HG03457 (cell line): ENCODE measurements around the gene SAMHD1.
"Not testable (repeated sequence)": the region's sequence is repeated elsewhere in the genome, so short reads cannot be mapped to it uniquely, and the experiment has no call there.

Experiments
- ATAC-seq: cut with Tn5 transposase; IDR thresholded peaks from one replicate; pipeline ENCODE4 v1.9.1; 2021; ENCODE audit warnings: moderate number of reproducible peaks; ENCODE audit not compliant: unreplicated experiment

The SAMHD1 gene

GRCh38 chr20:36856691-36857635 lies 94.5 kb downstream of the SAMHD1 start:
- ATAC-seq = no peak

GRCh38 chr20:36856195-36856594 lies 95.3 kb downstream of the SAMHD1 start:
- ATAC-seq = no peak

GRCh38 chr20:36855241-36855657 lies 96.3 kb downstream of the SAMHD1 start:
- no peak for ATAC-seq

GRCh38 chr20:36854348-36855240 lies 96.9 kb downstream of the SAMHD1 start:
- no peak for ATAC-seq

- ATAC-seq = no peak
These were observed 99.3 kb downstream of the SAMHD1 start for GRCh38 chr20:36852187-36852586.

- ATAC-seq = no peak
These were observed 100.0 kb downstream of the SAMHD1 start for GRCh38 chr20:36851490-36851889.

GRCh38 chr20:36850759-36851158 lies 100.7 kb downstream of the SAMHD1 start:
- ATAC-seq = no peak

- ATAC-seq = no peak
These were observed 102.0 kb downstream of the SAMHD1 start for GRCh38 chr20:36849333-36850065.

- ATAC-seq = no peak
These were observed 102.8 kb downstream of the SAMHD1 start for GRCh38 chr20:36848677-36849076.

- no peak for ATAC-seq
These were observed 103.3 kb downstream of the SAMHD1 start for GRCh38 chr20:36848078-36848660.

- ATAC-seq = no peak
These were observed 103.8 kb downstream of the SAMHD1 start for GRCh38 chr20:36847710-36848040.

- no peak for ATAC-seq
These were observed 104.3 kb downstream of the SAMHD1 start for GRCh38 chr20:36847009-36847709.

GRCh38 chr20:36845288-36845971 lies 106.1 kb downstream of the SAMHD1 start:
- no peak for ATAC-seq

- not testable (repeated sequence) for ATAC-seq
These were observed 110.5 kb downstream of the SAMHD1 start for GRCh38 chr20:36841030-36841429.
